ENCODE measurements around the gene ABTB2.

ABTB2 gene

GRCh38 chr11:34354782-34355181 lies 3.0 kb downstream of the ABTB2 start:
- peak; percentile 38 for TF ChIP-seq FOXP2 (optimal IDR thresholded peaks at IDR 0.05; ENCODE audit: borderline replicate concordance, extremely low read depth, extremely low read length, insufficient read depth)
- no peak; the same call in 1 of the 2 replicates for TF ChIP-seq SIN3A (IDR thresholded peaks at IDR 0.05; ENCODE audit: borderline replicate concordance, insufficient read depth, low read length)
- TF ChIP-seq POLR2AphosphoS5 (IDR thresholded peaks at IDR 0.05; ENCODE audit: low read depth, low read length), result no peak
- no peak for TF ChIP-seq REST (IDR thresholded peaks at IDR 0.05; ENCODE audit: insufficient read depth in 1 of 2, low read depth in 2 of 2, low read length in 2 of 2)
- no peak for TF ChIP-seq TAF1 (IDR thresholded peaks at IDR 0.05; ENCODE audit: borderline replicate concordance, insufficient read depth, low read length)

GRCh38 chr11:34353881-34354280 lies 3.9 kb downstream of the ABTB2 start:
- TF ChIP-seq FOXP2 (optimal IDR thresholded peaks at IDR 0.05; ENCODE audit: borderline replicate concordance, extremely low read depth, extremely low read length, insufficient read depth) (no peak), TAF1 (IDR thresholded peaks at IDR 0.05; ENCODE audit: borderline replicate concordance, insufficient read depth, low read length) (no peak), POLR2AphosphoS5 (IDR thresholded peaks at IDR 0.05; ENCODE audit: low read depth, low read length) (no peak), SIN3A (IDR thresholded peaks at IDR 0.05; ENCODE audit: borderline replicate concordance, insufficient read depth, low read length) (no peak), REST (IDR thresholded peaks at IDR 0.05; ENCODE audit: insufficient read depth in 1 of 2, low read depth in 2 of 2, low read length in 2 of 2) (no peak)

GRCh38 chr11:34351687-34352469 lies 5.9 kb downstream of the ABTB2 start:
- TF ChIP-seq SIN3A (IDR thresholded peaks at IDR 0.05; ENCODE audit: borderline replicate concordance, insufficient read depth, low read length) (no peak), FOXP2 (optimal IDR thresholded peaks at IDR 0.05; ENCODE audit: borderline replicate concordance, extremely low read depth, extremely low read length, insufficient read depth) (no peak), TAF1 (IDR thresholded peaks at IDR 0.05; ENCODE audit: borderline replicate concordance, insufficient read depth, low read length) (no peak), POLR2AphosphoS5 (IDR thresholded peaks at IDR 0.05; ENCODE audit: low read depth, low read length) (no peak), REST (IDR thresholded peaks at IDR 0.05; ENCODE audit: insufficient read depth in 1 of 2, low read depth in 2 of 2, low read length in 2 of 2) (no peak)

GRCh38 chr11:34351051-34351450 lies 6.8 kb downstream of the ABTB2 start:
- no peak for TF ChIP-seq REST (IDR thresholded peaks at IDR 0.05; ENCODE audit: insufficient read depth in 1 of 2, low read depth in 2 of 2, low read length in 2 of 2)
- TF ChIP-seq SIN3A (IDR thresholded peaks at IDR 0.05; ENCODE audit: borderline replicate concordance, insufficient read depth, low read length), result no peak
- TF ChIP-seq POLR2AphosphoS5 (IDR thresholded peaks at IDR 0.05; ENCODE audit: low read depth, low read length), result no peak
- no peak for TF ChIP-seq FOXP2 (optimal IDR thresholded peaks at IDR 0.05; ENCODE audit: borderline replicate concordance, extremely low read depth, extremely low read length, insufficient read depth)
- TF ChIP-seq TAF1 (IDR thresholded peaks at IDR 0.05; ENCODE audit: borderline replicate concordance, insufficient read depth, low read length), result no peak

All from PFSK-1 (cell line).